A549 (cell line): Measurements from ENCODE around the gene PAPPA. TPM values are rescaled to one million over a fixed set of nuclear protein-coding genes. Genes with fewer than 3 reads are reported as not detected.

ENCODE experiments used
- ATAC-seq, 2 experiments: fragments of 200-7000 bp in 1 of 2; fragments of >200 bp in 1 of 2; cut with Nextera tagmentation in 1 of 2; cut with Tn5 transposase in 1 of 2; 3 replicates each; pipeline versions ENCODE4 v1.8.0 to v1.9.1; 2018 to 2020; ENCODE audit warnings: mild to moderate bottlenecking in 1 of 2, moderate library complexity in 1 of 2
- CTCF ChIA-PET: fragments of 300-600 bp; sonication (Branson Sonifier 250); formaldehyde crosslinking; extraction: SDS; loops from one replicate; lab custom pipeline; 2021; ENCODE audit warnings: antibody characterized with exemption, inconsistent platforms; lab: Yijun Ruan, JAX
- POLR2A ChIA-PET: fragments of 350-600 bp; formaldehyde crosslinking; extraction: SDS; loops from one replicate; lab custom pipeline; 2021; ENCODE audit warnings: antibody characterized with exemption, inconsistent platforms; lab: Yijun Ruan, JAX
- DNase-seq, 2 experiments: peaks; one replicate each; pipeline versions ENCODE4 v3.0.0 to v3.0.0-alpha.2; 2011 to 2016; ENCODE audit warnings: low read depth in 1 of 2, low spot score in 1 of 2
- FAIRE-seq: peaks from 2 replicates; lab custom pipeline; 2011; peaks lifted over from hg19 to GRCh38; lab: Jason Lieb, UNC
- H3K27ac ChIP-seq, 2 experiments: fragments of >200 bp; sonication (Bioruptor Twin); formaldehyde crosslinking; 3 replicates each; pipeline ENCODE4 v1.5.1; 2016 to 2017
- H3K4me1 ChIP-seq: fragments of >200 bp; sonication (Bioruptor Twin); formaldehyde crosslinking; 3 replicates; pipeline ENCODE4 v1.6.1; 2016
- H3K4me2 ChIP-seq: fragments of >200 bp; sonication (Bioruptor Twin); formaldehyde crosslinking; 3 replicates; pipeline ENCODE4 v1.6.1; 2016
- H3K4me3 ChIP-seq: fragments of >200 bp; sonication (Bioruptor Twin); formaldehyde crosslinking; 3 replicates; pipeline ENCODE4 v1.5.1; 2016
- H3K9me3 ChIP-seq: fragments of >200 bp; sonication (Bioruptor Twin); formaldehyde crosslinking; 3 replicates; pipeline ENCODE4 v1.6.1; 2016
- BHLHE40 ChIP-seq: IDR thresholded peaks from 2 replicates; pipeline ENCODE4 v1.6.1; 2012; ENCODE audit warnings: low read depth, low read length, inconsistent platforms
- CHD4 ChIP-seq: fragments of 200-600 bp; sonication (generic); IDR thresholded peaks from 2 replicates; pipeline ENCODE4 v1.6.1; 2016; ENCODE audit warnings: antibody characterized with exemption, mild to moderate bottlenecking, borderline replicate concordance
- EHF ChIP-seq: fragments of 250-450 bp; sonication (Bioruptor Pico); IDR thresholded peaks from 2 replicates; pipeline ENCODE4 v1.5.0; 2020; ENCODE audit warnings: mild to moderate bottlenecking
- EP300 ChIP-seq, 2 experiments: fragments of >200 bp; sonication (Bioruptor Twin); formaldehyde crosslinking; IDR thresholded peaks; 2 replicates in 1 of 2; 3 replicates in 1 of 2; pipeline ENCODE4 v1.6.1; 2016 to 2017
- ESRRA ChIP-seq: fragments of 150-350 bp; IDR thresholded peaks from 2 replicates; pipeline ENCODE4 v1.6.1; 2014; ENCODE audit warnings: mild to moderate bottlenecking, low read length, borderline replicate concordance
- FOSL2 ChIP-seq, 2 experiments: fragments of 450-650 bp in 1 of 2; fragments of >200 bp in 1 of 2; sonication (Bioruptor Twin) in 1 of 2; formaldehyde crosslinking; IDR thresholded peaks; 2 replicates each; pipeline versions ENCODE4 v1.5.0 to v1.6.1; 2016 to 2020; ENCODE audit warnings: mild to moderate bottlenecking in 1 of 2, moderate library complexity in 1 of 2
- FOXS1 ChIP-seq: fragments of 250-450 bp; sonication (Bioruptor Pico); IDR thresholded peaks from 2 replicates; pipeline ENCODE4 v1.5.0; 2020; ENCODE audit warnings: mild to moderate bottlenecking, moderate library complexity
- GATA3 ChIP-seq: IDR thresholded peaks from 2 replicates; pipeline ENCODE4 v1.6.1; 2012; ENCODE audit warnings: borderline replicate concordance
- HOXB13 ChIP-seq: fragments of 250-450 bp; sonication (Bioruptor Pico); IDR thresholded peaks from 2 replicates; pipeline ENCODE4 v1.5.0; 2020; ENCODE audit warnings: low read depth, mild to moderate bottlenecking, moderate library complexity
- JUNB ChIP-seq: fragments of >200 bp; sonication (Bioruptor Twin); formaldehyde crosslinking; IDR thresholded peaks from 2 replicates; pipeline ENCODE4 v1.6.1; 2016
- KDM1A ChIP-seq: fragments of 200-600 bp; sonication (generic); IDR thresholded peaks from 2 replicates; pipeline ENCODE4 v1.6.1; 2016; ENCODE audit warnings: low read depth, mild to moderate bottlenecking
- MAFK ChIP-seq: fragments of 450-650 bp; IDR thresholded peaks from 2 replicates; pipeline ENCODE4 v1.6.1; 2014; ENCODE audit not compliant: partially characterized antibody
- MYC ChIP-seq: IDR thresholded peaks from 2 replicates; pipeline ENCODE4 v1.6.1; 2012; ENCODE audit warnings: mild to moderate bottlenecking, inconsistent platforms, low read length, improper control_type of control experiment, borderline replicate concordance
- RAD21 ChIP-seq, 2 experiments: fragments of >200 bp in 1 of 2; sonication (Bioruptor Twin) in 1 of 2; formaldehyde crosslinking in 1 of 2; IDR thresholded peaks in 1 of 2; conservative IDR thresholded peaks in 1 of 2; 2 replicates in 1 of 2; 3 replicates in 1 of 2; pipeline ENCODE4 v1.6.1; 2012 to 2018; ENCODE audit warnings: inconsistent platforms in 1 of 2
- TFCP2L1 ChIP-seq: fragments of 250-450 bp; sonication (Bioruptor Pico); IDR thresholded peaks from 2 replicates; pipeline ENCODE4 v1.5.0; 2021; ENCODE audit warnings: mild to moderate bottlenecking
- ZNF302 ChIP-seq: fragments of 250-450 bp; sonication (Bioruptor Pico); IDR thresholded peaks from 2 replicates; pipeline ENCODE4 v1.9.0; 2021; ENCODE audit warnings: inconsistent platforms, mild to moderate bottlenecking, moderate library complexity
- ZSCAN20 ChIP-seq: fragments of 250-450 bp; sonication (Bioruptor Pico); IDR thresholded peaks from 2 replicates; pipeline ENCODE4 v1.8.0; 2022; ENCODE audit warnings: mild to moderate bottlenecking, moderate library complexity
- WGBS: methylation state at CpG from one replicate; pipeline ENCODE4 v1.1.6; 2017; ENCODE audit errors: missing lambda C conversion rate; 5-methylcytosine and 5-hydroxymethylcytosine counted together
- polyA plus RNA-seq, 4 experiments: library from polyadenylated mRNA; depleted of rRNA in 3 of 4; stranded (reverse); fragments of >200 nt; fragmentation: RNase III in 1 of 4; extraction: RNeasy Plus Mini Kit Qiagen cat#74134 plus additional on column Dnase treatment in 1 of 4; gene quantifications; 2 replicates in 3 of 4; 3 replicates in 1 of 4; pipeline ENCODE4 v1.2.3, GENCODE V29; 2011 to 2017
- TF ChIP-seq, protein P1 (sequence below): fragments of 150-350 bp; IDR thresholded peaks from 2 replicates; pipeline ENCODE4 v1.6.1; 2014; ENCODE audit warnings: low read depth, mild to moderate bottlenecking, low read length
- TF ChIP-seq, protein P2 (sequence below): fragments of 250-450 bp; sonication (Bioruptor Pico); IDR thresholded peaks from 2 replicates; pipeline ENCODE4 v1.5.0; 2021; ENCODE audit warnings: mild to moderate bottlenecking, moderate library complexity, borderline replicate concordance
- TF ChIP-seq, protein P3 (sequence below): fragments of >200 bp; sonication (Bioruptor Twin); formaldehyde crosslinking; IDR thresholded peaks from 3 replicates; pipeline ENCODE4 v1.6.1; 2016
- TF ChIP-seq, protein P4 (sequence below): IDR thresholded peaks from 2 replicates; pipeline ENCODE4 v1.6.1; 2012; ENCODE audit warnings: low read depth, borderline replicate concordance
- TF ChIP-seq, protein P5 (sequence below): fragments of >200 bp; sonication (Bioruptor Twin); formaldehyde crosslinking; IDR thresholded peaks from 2 replicates; pipeline ENCODE4 v1.6.1; 2016
- TF ChIP-seq, protein P6 (sequence below): IDR thresholded peaks from 2 replicates; pipeline ENCODE4 v1.6.1; 2012
- TF ChIP-seq, protein P7 (sequence below): fragments of >200 bp; sonication (Bioruptor Twin); formaldehyde crosslinking; IDR thresholded peaks from 3 replicates; pipeline ENCODE4 v1.5.1; 2016

PAPPA gene
- polyA plus RNA-seq, 2 of the 4 experiments (the other 2 are of a cell fraction), result 40.0 to 127 TPM

DNA sequence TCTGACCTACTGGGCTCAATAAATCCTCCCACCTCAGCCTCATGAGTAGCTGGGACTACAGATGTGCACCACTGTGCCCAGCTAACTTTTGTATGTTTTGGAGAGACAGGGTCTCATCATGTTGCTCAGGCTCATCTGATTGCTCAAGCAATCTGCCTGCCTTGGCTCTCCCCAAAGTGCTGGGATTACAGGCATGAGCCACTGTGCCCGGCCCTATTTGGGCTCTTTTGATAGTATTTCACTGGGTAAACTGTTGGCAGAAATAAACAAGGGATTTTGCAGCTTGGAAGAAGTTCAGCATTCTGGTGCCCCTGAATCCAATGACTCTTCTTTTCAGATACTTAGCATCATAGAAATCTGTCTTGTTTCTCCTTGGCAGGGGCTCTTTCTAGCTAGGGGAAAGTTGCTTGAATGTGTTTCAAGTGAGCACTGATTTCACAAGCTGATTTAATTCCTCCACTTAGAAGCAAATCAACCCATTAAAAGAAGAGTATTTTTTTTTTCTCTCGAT is 146.8 kb downstream of the PAPPA start:
- DNase-seq (no peak), FAIRE-seq (no peak), ATAC-seq (no peak)
- peaks cover 81% of the 10 kb centered on the region for H3K4me1 ChIP-seq
- WGBS, result 65% methylated on average over 2 of the region's 2 CpGs
- H3K27ac ChIP-seq, result peak overlapping the region in 1 of 2 experiments; percentile 12; a peak in 3 of 6 replicates
- no peaks in the 10 kb centered on the region for H3K9me3 ChIP-seq
- POLR2A ChIA-PET, result no interaction called here
- H3K4me2 ChIP-seq, result no peak overlapping the region
- TF ChIP-seq EP300 (IDR thresholded peaks at IDR 0.05) (no peak), KDM1A (no peak), ESRRA (no peak), FOSL2 (IDR thresholded peaks at IDR 0.05) (no peak), FOSL2 (CRISPR knock-in tag; IDR thresholded peaks at IDR 0.05) (no peak), GATA3 (no peak), JUNB (no peak), MYC (no peak), BHLHE40 (no peak), CHD4 (no peak), HOXB13 (CRISPR knock-in tag) (no peak)
- TF ChIP-seq, protein P1, sequence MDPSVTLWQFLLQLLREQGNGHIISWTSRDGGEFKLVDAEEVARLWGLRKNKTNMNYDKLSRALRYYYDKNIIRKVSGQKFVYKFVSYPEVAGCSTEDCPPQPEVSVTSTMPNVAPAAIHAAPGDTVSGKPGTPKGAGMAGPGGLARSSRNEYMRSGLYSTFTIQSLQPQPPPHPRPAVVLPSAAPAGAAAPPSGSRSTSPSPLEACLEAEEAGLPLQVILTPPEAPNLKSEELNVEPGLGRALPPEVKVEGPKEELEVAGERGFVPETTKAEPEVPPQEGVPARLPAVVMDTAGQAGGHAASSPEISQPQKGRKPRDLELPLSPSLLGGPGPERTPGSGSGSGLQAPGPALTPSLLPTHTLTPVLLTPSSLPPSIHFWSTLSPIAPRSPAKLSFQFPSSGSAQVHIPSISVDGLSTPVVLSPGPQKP, result no peak
- TF ChIP-seq, protein P2, sequence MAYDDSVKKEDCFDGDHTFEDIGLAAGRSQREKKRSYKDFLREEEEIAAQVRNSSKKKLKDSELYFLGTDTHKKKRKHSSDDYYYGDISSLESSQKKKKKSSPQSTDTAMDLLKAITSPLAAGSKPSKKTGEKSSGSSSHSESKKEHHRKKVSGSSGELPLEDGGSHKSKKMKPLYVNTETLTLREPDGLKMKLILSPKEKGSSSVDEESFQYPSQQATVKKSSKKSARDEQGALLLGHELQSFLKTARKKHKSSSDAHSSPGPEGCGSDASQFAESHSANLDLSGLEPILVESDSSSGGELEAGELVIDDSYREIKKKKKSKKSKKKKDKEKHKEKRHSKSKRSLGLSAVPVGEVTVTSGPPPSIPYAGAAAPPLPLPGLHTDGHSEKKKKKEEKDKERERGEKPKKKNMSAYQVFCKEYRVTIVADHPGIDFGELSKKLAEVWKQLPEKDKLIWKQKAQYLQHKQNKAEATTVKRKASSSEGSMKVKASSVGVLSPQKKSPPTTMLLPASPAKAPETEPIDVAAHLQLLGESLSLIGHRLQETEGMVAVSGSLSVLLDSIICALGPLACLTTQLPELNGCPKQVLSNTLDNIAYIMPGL (CRISPR knock-in tag), result no peak
- TF ChIP-seq, protein P3, sequence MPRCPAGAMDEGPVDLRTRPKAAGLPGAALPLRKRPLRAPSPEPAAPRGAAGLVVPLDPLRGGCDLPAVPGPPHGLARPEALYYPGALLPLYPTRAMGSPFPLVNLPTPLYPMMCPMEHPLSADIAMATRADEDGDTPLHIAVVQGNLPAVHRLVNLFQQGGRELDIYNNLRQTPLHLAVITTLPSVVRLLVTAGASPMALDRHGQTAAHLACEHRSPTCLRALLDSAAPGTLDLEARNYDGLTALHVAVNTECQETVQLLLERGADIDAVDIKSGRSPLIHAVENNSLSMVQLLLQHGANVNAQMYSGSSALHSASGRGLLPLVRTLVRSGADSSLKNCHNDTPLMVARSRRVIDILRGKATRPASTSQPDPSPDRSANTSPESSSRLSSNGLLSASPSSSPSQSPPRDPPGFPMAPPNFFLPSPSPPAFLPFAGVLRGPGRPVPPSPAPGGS, result no peak
- TF ChIP-seq, protein P4, sequence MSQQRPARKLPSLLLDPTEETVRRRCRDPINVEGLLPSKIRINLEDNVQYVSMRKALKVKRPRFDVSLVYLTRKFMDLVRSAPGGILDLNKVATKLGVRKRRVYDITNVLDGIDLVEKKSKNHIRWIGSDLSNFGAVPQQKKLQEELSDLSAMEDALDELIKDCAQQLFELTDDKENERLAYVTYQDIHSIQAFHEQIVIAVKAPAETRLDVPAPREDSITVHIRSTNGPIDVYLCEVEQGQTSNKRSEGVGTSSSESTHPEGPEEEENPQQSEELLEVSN, result no peak
- no peak overlapping the region for H3K4me3 ChIP-seq
- CTCF ChIA-PET, result interaction anchor here (1.3 kb wide), 1 partner anchor 23 kb away, joined by 3 read pairs; no protein-coding TSS in a partner anchor

DNA sequence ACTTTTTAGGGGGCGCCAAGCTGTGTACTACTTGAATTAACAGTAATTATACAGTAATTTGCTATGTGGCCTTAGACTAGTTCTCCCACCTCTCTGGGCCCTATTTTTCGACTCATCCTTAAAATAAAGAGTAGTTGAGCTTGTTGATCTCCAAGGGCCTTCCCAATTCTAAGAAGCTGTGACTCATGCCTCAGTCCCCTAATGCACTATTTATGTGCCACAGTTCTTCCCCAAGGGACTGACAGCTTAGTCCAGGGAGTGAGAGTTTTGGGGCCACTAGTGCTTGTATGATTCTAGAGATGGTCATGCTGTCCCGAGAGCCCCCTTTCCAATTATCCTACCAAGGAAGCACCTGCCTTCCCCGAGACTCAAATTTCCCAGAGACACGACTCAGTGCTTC is 149.7 kb downstream of the PAPPA start:
- ATAC-seq, result no peak
- H3K4me2 ChIP-seq, result no peak overlapping the region
- DNase-seq, result no peak
- no peak for FAIRE-seq
- H3K27ac ChIP-seq, result peak overlapping the region in 1 of 2 experiments; percentile 40; a peak in 1 of 6 replicates
- no peaks in the 10 kb centered on the region for H3K9me3 ChIP-seq
- WGBS, result 85% methylated on average over 5 of the region's 5 CpGs
- peaks cover 71% of the 10 kb centered on the region for H3K4me1 ChIP-seq
- ChIA-PET CTCF (no interaction called here), POLR2A (no interaction called here)
- no peak overlapping the region for H3K4me3 ChIP-seq
- TF ChIP-seq, protein P1, result no peak
- TF ChIP-seq FOXS1 (CRISPR knock-in tag) (no peak), TFCP2L1 (no peak), ZNF302 (CRISPR knock-in tag) (no peak), MAFK (no peak), BHLHE40 (no peak), ESRRA (no peak), ZSCAN20 (CRISPR knock-in tag) (no peak), RAD21 (conservative IDR thresholded peaks at IDR 0.05 in 1 of 2, IDR thresholded peaks at IDR 0.05 in 1 of 2) (no peak), EHF (CRISPR knock-in tag) (no peak)
- TF ChIP-seq, protein P5, sequence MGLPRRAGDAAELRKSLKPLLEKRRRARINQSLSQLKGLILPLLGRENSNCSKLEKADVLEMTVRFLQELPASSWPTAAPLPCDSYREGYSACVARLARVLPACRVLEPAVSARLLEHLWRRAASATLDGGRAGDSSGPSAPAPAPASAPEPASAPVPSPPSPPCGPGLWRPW, result no peak
- TF ChIP-seq, protein P6, sequence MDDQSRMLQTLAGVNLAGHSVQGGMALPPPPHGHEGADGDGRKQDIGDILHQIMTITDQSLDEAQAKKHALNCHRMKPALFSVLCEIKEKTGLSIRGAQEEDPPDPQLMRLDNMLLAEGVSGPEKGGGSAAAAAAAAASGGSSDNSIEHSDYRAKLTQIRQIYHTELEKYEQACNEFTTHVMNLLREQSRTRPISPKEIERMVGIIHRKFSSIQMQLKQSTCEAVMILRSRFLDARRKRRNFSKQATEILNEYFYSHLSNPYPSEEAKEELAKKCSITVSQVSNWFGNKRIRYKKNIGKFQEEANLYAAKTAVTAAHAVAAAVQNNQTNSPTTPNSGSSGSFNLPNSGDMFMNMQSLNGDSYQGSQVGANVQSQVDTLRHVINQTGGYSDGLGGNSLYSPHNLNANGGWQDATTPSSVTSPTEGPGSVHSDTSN, result no peak
- TF ChIP-seq, protein P7, sequence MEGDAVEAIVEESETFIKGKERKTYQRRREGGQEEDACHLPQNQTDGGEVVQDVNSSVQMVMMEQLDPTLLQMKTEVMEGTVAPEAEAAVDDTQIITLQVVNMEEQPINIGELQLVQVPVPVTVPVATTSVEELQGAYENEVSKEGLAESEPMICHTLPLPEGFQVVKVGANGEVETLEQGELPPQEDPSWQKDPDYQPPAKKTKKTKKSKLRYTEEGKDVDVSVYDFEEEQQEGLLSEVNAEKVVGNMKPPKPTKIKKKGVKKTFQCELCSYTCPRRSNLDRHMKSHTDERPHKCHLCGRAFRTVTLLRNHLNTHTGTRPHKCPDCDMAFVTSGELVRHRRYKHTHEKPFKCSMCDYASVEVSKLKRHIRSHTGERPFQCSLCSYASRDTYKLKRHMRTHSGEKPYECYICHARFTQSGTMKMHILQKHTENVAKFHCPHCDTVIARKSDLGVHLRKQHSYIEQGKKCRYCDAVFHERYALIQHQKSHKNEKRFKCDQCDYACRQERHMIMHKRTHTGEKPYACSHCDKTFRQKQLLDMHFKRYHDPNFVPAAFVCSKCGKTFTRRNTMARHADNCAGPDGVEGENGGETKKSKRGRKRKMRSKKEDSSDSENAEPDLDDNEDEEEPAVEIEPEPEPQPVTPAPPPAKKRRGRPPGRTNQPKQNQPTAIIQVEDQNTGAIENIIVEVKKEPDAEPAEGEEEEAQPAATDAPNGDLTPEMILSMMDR, result no peak
